ENCODE results near the gene RREB1. TPM values are rescaled to one million over a fixed set of nuclear protein-coding genes. Genes with fewer than 3 reads are reported as not detected.

Gene RREB1
- total RNA-seq, 2 experiments from 2014 or later = 17.4 to 18.5 TPM

GRCh38 chr6:7214468-7214867 is 106.7 kb downstream of the RREB1 start:
- H3K27ac Mint-ChIP-seq = no peak overlapping the region

GRCh38 chr6:7215131-7215530 is 107.4 kb downstream of the RREB1 start:
- no peak for DNase-seq
- H3K27me3 Mint-ChIP-seq = no peaks in the 10 kb centered on the region
- H3K4me3 Mint-ChIP-seq = no peak overlapping the region
- no peak overlapping the region for H3K27ac Mint-ChIP-seq
- H3K36me3 Mint-ChIP-seq = peaks cover 28% of the 10 kb centered on the region
- H3K9me3 Mint-ChIP-seq = no peaks in the 10 kb centered on the region
- H3K4me1 Mint-ChIP-seq = peaks cover 23% of the 10 kb centered on the region

More at GRCh38 chr6:7214468-7214867, 106.7 kb downstream of the RREB1 start:
- Mint-ChIP-seq H3K9me3 (no peaks in the 10 kb centered on the region), H3K27me3 (no peaks in the 10 kb centered on the region), H3K36me3 (peaks cover 28% of the 10 kb centered on the region), H3K4me1 (peaks cover 18% of the 10 kb centered on the region), H3K4me3 (no peak overlapping the region)
- no peak for DNase-seq

GRCh38 chr6:7215798-7216231 is 108.1 kb downstream of the RREB1 start:
- Mint-ChIP-seq H3K36me3 (peaks cover 26% of the 10 kb centered on the region), H3K9me3 (no peaks in the 10 kb centered on the region), H3K4me1 (peaks cover 23% of the 10 kb centered on the region), H3K4me3 (no peak overlapping the region), H3K27me3 (no peaks in the 10 kb centered on the region), H3K27ac (peak overlapping the region; percentile 10)
- peak; percentile 24 for DNase-seq

- Mint-ChIP-seq H3K27ac (no peak overlapping the region), H3K9me3 (no peaks in the 10 kb centered on the region), H3K4me3 (no peak overlapping the region), H3K36me3 (peaks cover 17% of the 10 kb centered on the region), H3K4me1 (peaks cover 23% of the 10 kb centered on the region), H3K27me3 (no peaks in the 10 kb centered on the region)
- DNase-seq = no peak
These were observed 109.3 kb downstream of the RREB1 start for GRCh38 chr6:7216941-7217621.

- peaks cover 16% of the 10 kb centered on the region for H3K36me3 Mint-ChIP-seq
- no peaks in the 10 kb centered on the region for H3K27me3 Mint-ChIP-seq
- H3K27ac Mint-ChIP-seq = no peak overlapping the region
- peaks cover 20% of the 10 kb centered on the region for H3K4me1 Mint-ChIP-seq
- no peak overlapping the region for H3K4me3 Mint-ChIP-seq
- no peak for DNase-seq
- no peaks in the 10 kb centered on the region for H3K9me3 Mint-ChIP-seq
These were observed 110.7 kb downstream of the RREB1 start for GRCh38 chr6:7218406-7218988.

- H3K36me3 Mint-ChIP-seq = peaks cover 11% of the 10 kb centered on the region
- H3K9me3 Mint-ChIP-seq = no peaks in the 10 kb centered on the region
- H3K4me1 Mint-ChIP-seq = peaks cover 20% of the 10 kb centered on the region
- no peak overlapping the region for H3K4me3 Mint-ChIP-seq
- H3K27me3 Mint-ChIP-seq = no peaks in the 10 kb centered on the region
- DNase-seq = peak; percentile 38
- no peak overlapping the region for H3K27ac Mint-ChIP-seq
These were observed 111.5 kb downstream of the RREB1 start for GRCh38 chr6:7219310-7219709.

- Mint-ChIP-seq H3K27ac (no peak overlapping the region), H3K4me1 (peaks cover 7% of the 10 kb centered on the region), H3K9me3 (no peaks in the 10 kb centered on the region), H3K4me3 (no peak overlapping the region), H3K36me3 (peaks cover 9% of the 10 kb centered on the region), H3K27me3 (no peaks in the 10 kb centered on the region)
- DNase-seq = no peak
These were observed 114.4 kb downstream of the RREB1 start for GRCh38 chr6:7222197-7222596.

- Mint-ChIP-seq H3K9me3 (no peaks in the 10 kb centered on the region), H3K27ac (no peak overlapping the region), H3K27me3 (no peaks in the 10 kb centered on the region), H3K4me1 (peaks cover 2% of the 10 kb centered on the region), H3K36me3 (peaks cover 17% of the 10 kb centered on the region), H3K4me3 (no peak overlapping the region)
- no peak for DNase-seq
These were observed 117.0 kb downstream of the RREB1 start for GRCh38 chr6:7224731-7225130.

- H3K27me3 Mint-ChIP-seq = no peaks in the 10 kb centered on the region
- H3K36me3 Mint-ChIP-seq = peaks cover 29% of the 10 kb centered on the region
- peaks cover 10% of the 10 kb centered on the region for H3K4me1 Mint-ChIP-seq
- no peak overlapping the region for H3K4me3 Mint-ChIP-seq
- no peak for DNase-seq
- H3K9me3 Mint-ChIP-seq = no peaks in the 10 kb centered on the region
- H3K27ac Mint-ChIP-seq = no peak overlapping the region
These were observed 121.1 kb downstream of the RREB1 start for GRCh38 chr6:7228662-7229375.

GRCh38 chr6:7229376-7230326 is 121.9 kb downstream of the RREB1 start:
- Mint-ChIP-seq H3K4me1 (peaks cover 11% of the 10 kb centered on the region), H3K27me3 (no peaks in the 10 kb centered on the region), H3K4me3 (no peak overlapping the region), H3K27ac (no peak overlapping the region), H3K36me3 (peaks cover 29% of the 10 kb centered on the region), H3K9me3 (no peaks in the 10 kb centered on the region)
- DNase-seq = no peak

- H3K27ac Mint-ChIP-seq = no peak overlapping the region
These were observed 122.5 kb downstream of the RREB1 start for GRCh38 chr6:7230327-7230691.

GRCh38 chr6:7230956-7231713 is 123.4 kb downstream of the RREB1 start:
- peaks cover 27% of the 10 kb centered on the region for H3K36me3 Mint-ChIP-seq
- no peak overlapping the region for H3K27ac Mint-ChIP-seq
- peaks cover 11% of the 10 kb centered on the region for H3K4me1 Mint-ChIP-seq

More at GRCh38 chr6:7230327-7230691, 122.5 kb downstream of the RREB1 start:
- no peak for DNase-seq
- no peak overlapping the region for H3K4me3 Mint-ChIP-seq
- no peaks in the 10 kb centered on the region for H3K27me3 Mint-ChIP-seq
- H3K9me3 Mint-ChIP-seq = no peaks in the 10 kb centered on the region
- peaks cover 11% of the 10 kb centered on the region for H3K4me1 Mint-ChIP-seq
- peaks cover 29% of the 10 kb centered on the region for H3K36me3 Mint-ChIP-seq

GRCh38 chr6:7232351-7232750 is 124.6 kb downstream of the RREB1 start:
- peaks cover 14% of the 10 kb centered on the region for H3K4me1 Mint-ChIP-seq
- peaks cover 21% of the 10 kb centered on the region for H3K36me3 Mint-ChIP-seq
- H3K4me3 Mint-ChIP-seq = no peak overlapping the region
- peak overlapping the region; percentile 25 for H3K27ac Mint-ChIP-seq
- H3K27me3 Mint-ChIP-seq = no peaks in the 10 kb centered on the region
- H3K9me3 Mint-ChIP-seq = no peaks in the 10 kb centered on the region
- DNase-seq = no peak

More at GRCh38 chr6:7230956-7231713, 123.4 kb downstream of the RREB1 start:
- no peaks in the 10 kb centered on the region for H3K9me3 Mint-ChIP-seq
- H3K27me3 Mint-ChIP-seq = no peaks in the 10 kb centered on the region
- no peak overlapping the region for H3K4me3 Mint-ChIP-seq
- DNase-seq = no peak

GRCh38 chr6:7234547-7234946 is 126.8 kb downstream of the RREB1 start:
- Mint-ChIP-seq H3K27ac (no peak overlapping the region), H3K27me3 (no peaks in the 10 kb centered on the region), H3K4me1 (peaks cover 18% of the 10 kb centered on the region), H3K4me3 (no peak overlapping the region), H3K9me3 (no peaks in the 10 kb centered on the region), H3K36me3 (peaks cover 14% of the 10 kb centered on the region)
- no peak for DNase-seq

Measured in activated naive CD8-positive, alpha-beta T cell treated with anti-CD3 and anti-CD28 coated beads for 36 hours (primary cell).